HG02763 (cell line): ENCODE results near the gene C1QL4.
"Not testable (repeated sequence)": the region's sequence is repeated elsewhere in the genome, so short reads cannot be mapped to it uniquely, and the experiment has no call there.

Source experiments
- ATAC-seq: cut with Tn5 transposase; IDR thresholded peaks from one replicate; pipeline ENCODE4 v1.9.1; 2021; ENCODE audit warnings: mild to moderate bottlenecking, moderate library complexity; ENCODE audit not compliant: unreplicated experiment

C1QL4 gene

GRCh38 chr12:49282740-49283375 lies 54.1 kb downstream of the C1QL4 start:
- ATAC-seq: not testable (repeated sequence)
